ENCODE data around the gene MOB3B.
A peak's percentile ranks its signal among the peaks of the same experiment; 100 is the strongest.

Gene MOB3B

GRCh38 chr9:27333241-27334052 is 196.2 kb downstream of the MOB3B start:
- peak; percentile 84 for TF ChIP-seq CTCF (IDR thresholded peaks at IDR 0.05)

GRCh38 chr9:27331393-27331792 is 198.2 kb downstream of the MOB3B start:
- TF ChIP-seq CTCF (IDR thresholded peaks at IDR 0.05), result no peak

GRCh38 chr9:27329291-27329690 is 200.3 kb downstream of the MOB3B start:
- TF ChIP-seq CTCF (IDR thresholded peaks at IDR 0.05), result no peak

GRCh38 chr9:27328483-27328882 is 201.1 kb downstream of the MOB3B start:
- no peak for TF ChIP-seq CTCF (IDR thresholded peaks at IDR 0.05)

GRCh38 chr9:27311184-27311583 is 218.4 kb downstream of the MOB3B start:
- TF ChIP-seq CTCF (IDR thresholded peaks at IDR 0.05), result no peak

- no peak for TF ChIP-seq CTCF (IDR thresholded peaks at IDR 0.05)
Observed at GRCh38 chr9:27310582-27310981, 219.0 kb downstream of the MOB3B start.

- no peak for TF ChIP-seq CTCF (IDR thresholded peaks at IDR 0.05)
Observed at GRCh38 chr9:27308691-27309390, 220.8 kb downstream of the MOB3B start.
